ENCODE results near the gene MFSD11.

DNA sequence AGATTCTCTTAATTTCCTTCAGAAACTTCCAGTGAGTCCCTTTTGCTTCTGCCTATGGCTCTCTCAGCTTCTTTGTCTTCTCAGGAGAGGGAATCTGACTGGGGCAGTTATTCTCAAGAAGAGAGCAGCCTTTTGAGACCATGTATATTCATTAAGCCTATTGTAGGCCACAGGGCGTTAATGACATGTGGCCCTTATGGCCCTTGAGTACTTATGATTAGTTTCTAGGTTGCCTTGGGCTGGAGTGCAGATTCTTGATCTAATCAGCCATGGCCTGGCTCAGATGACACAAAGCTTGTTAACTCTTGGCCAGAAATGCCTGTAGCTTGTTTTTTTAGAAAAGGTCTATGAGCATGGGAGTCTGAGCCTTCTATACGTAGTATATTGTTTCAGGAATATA is 17.4 kb downstream of the MFSD11 start:
- TF ChIP-seq, protein P1, sequence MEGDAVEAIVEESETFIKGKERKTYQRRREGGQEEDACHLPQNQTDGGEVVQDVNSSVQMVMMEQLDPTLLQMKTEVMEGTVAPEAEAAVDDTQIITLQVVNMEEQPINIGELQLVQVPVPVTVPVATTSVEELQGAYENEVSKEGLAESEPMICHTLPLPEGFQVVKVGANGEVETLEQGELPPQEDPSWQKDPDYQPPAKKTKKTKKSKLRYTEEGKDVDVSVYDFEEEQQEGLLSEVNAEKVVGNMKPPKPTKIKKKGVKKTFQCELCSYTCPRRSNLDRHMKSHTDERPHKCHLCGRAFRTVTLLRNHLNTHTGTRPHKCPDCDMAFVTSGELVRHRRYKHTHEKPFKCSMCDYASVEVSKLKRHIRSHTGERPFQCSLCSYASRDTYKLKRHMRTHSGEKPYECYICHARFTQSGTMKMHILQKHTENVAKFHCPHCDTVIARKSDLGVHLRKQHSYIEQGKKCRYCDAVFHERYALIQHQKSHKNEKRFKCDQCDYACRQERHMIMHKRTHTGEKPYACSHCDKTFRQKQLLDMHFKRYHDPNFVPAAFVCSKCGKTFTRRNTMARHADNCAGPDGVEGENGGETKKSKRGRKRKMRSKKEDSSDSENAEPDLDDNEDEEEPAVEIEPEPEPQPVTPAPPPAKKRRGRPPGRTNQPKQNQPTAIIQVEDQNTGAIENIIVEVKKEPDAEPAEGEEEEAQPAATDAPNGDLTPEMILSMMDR (conservative IDR thresholded peaks at IDR 0.05; ENCODE audit: low read depth, low read length): no peak
- no peak for TF ChIP-seq POLR2A (IDR thresholded peaks at IDR 0.05; ENCODE audit: low read depth, low read length)
- TF ChIP-seq SMC3 (IDR thresholded peaks at IDR 0.05; ENCODE audit: low read depth, low read length): no peak
- TF ChIP-seq CEBPB (IDR thresholded peaks at IDR 0.05; ENCODE audit: low read depth, low read length): no peak
- no peak for TF ChIP-seq MAZ (IDR thresholded peaks at IDR 0.05; ENCODE audit: borderline replicate concordance, low read depth, low read length)
- no peak for TF ChIP-seq RAD21 (IDR thresholded peaks at IDR 0.05; ENCODE audit: low read length)
- no peak for TF ChIP-seq MXI1 (IDR thresholded peaks at IDR 0.05; ENCODE audit: borderline replicate concordance, low read depth, low read length)
- no peak for TF ChIP-seq NFE2L2 (IDR thresholded peaks at IDR 0.05; ENCODE audit: low read depth, low read length)
- no peak for TF ChIP-seq BHLHE40 (IDR thresholded peaks at IDR 0.05; ENCODE audit: low read depth, low read length)
- no peak for TF ChIP-seq RFX5 (IDR thresholded peaks at IDR 0.05; ENCODE audit: low read depth, low read length)
- TF ChIP-seq, protein P2, sequence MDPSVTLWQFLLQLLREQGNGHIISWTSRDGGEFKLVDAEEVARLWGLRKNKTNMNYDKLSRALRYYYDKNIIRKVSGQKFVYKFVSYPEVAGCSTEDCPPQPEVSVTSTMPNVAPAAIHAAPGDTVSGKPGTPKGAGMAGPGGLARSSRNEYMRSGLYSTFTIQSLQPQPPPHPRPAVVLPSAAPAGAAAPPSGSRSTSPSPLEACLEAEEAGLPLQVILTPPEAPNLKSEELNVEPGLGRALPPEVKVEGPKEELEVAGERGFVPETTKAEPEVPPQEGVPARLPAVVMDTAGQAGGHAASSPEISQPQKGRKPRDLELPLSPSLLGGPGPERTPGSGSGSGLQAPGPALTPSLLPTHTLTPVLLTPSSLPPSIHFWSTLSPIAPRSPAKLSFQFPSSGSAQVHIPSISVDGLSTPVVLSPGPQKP (IDR thresholded peaks at IDR 0.05; ENCODE audit: borderline replicate concordance, low read depth, low read length): no peak

Data from IMR-90 (cell line).